K562 (cell line): ENCODE measurements around the gene GPC3.

Source experiments
- TF ChIP-seq, protein P1 (sequence below), 3 experiments: IDR thresholded peaks in 2 of 3; conservative IDR thresholded peaks in 1 of 3; 2 replicates each; pipeline ENCODE4 v1.5.1; 2011 to 2012; ENCODE audit warnings: low read length in 3 of 3, mild to moderate bottlenecking in 3 of 3, control low read depth in 2 of 3, improper control_type of control experiment in 1 of 3, inconsistent platforms in 1 of 3, low read depth in 1 of 3, mixed read lengths in 1 of 3, moderate library complexity in 1 of 3; ENCODE audit not compliant: insufficient read depth in 2 of 3
- TF ChIP-seq, protein P2 (sequence below): sonication (generic); formaldehyde crosslinking; IDR thresholded peaks from 2 replicates; pipeline ENCODE4 v1.8.0; 2022; ENCODE audit warnings: mild to moderate bottlenecking, missing genetic modification reagents

DNA sequence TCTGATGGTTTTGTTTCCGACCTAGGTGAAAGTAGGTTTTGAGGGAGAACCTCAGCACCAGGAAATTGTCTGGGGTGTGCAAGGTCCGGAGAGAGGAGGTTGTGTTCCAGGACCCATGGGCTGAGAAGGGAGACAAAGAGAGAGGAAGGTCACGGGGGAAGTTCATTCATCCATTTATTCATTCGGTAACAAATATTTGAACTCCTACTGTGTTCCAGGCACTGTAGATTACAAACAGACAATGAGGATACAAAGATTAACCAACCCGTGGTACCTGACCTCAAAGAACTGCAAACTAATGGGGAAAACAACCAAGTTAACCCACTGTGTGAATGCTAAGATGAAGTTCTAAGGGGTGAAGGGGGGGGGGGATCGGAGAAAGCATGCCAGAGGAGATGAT is 1.8 kb upstream of the GPC3 start:
- TF ChIP-seq, protein P1, sequence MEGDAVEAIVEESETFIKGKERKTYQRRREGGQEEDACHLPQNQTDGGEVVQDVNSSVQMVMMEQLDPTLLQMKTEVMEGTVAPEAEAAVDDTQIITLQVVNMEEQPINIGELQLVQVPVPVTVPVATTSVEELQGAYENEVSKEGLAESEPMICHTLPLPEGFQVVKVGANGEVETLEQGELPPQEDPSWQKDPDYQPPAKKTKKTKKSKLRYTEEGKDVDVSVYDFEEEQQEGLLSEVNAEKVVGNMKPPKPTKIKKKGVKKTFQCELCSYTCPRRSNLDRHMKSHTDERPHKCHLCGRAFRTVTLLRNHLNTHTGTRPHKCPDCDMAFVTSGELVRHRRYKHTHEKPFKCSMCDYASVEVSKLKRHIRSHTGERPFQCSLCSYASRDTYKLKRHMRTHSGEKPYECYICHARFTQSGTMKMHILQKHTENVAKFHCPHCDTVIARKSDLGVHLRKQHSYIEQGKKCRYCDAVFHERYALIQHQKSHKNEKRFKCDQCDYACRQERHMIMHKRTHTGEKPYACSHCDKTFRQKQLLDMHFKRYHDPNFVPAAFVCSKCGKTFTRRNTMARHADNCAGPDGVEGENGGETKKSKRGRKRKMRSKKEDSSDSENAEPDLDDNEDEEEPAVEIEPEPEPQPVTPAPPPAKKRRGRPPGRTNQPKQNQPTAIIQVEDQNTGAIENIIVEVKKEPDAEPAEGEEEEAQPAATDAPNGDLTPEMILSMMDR (IDR thresholded peaks at IDR 0.05 in 2 of 3, conservative IDR thresholded peaks at IDR 0.05 in 1 of 3; ENCODE audit: insufficient read depth in 2 of 3, low read depth in 1 of 3, low read length in 3 of 3) = no peak
- TF ChIP-seq, protein P2, sequence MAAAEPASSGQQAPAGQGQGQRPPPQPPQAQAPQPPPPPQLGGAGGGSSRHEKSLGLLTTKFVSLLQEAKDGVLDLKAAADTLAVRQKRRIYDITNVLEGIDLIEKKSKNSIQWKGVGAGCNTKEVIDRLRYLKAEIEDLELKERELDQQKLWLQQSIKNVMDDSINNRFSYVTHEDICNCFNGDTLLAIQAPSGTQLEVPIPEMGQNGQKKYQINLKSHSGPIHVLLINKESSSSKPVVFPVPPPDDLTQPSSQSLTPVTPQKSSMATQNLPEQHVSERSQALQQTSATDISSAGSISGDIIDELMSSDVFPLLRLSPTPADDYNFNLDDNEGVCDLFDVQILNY (CRISPR knock-in tag) = no peak
